GM12891 (cell line): ENCODE results near the gene TP53I11.

Source experiments
- POLR2A ChIP-seq: IDR thresholded peaks from 2 replicates; pipeline ENCODE4 v1.6.1; 2011; ENCODE audit warnings: low read depth, low read length, control low read depth
- TAF1 ChIP-seq: IDR thresholded peaks from 2 replicates; pipeline ENCODE4 v1.6.1; 2011; ENCODE audit warnings: low read depth, low read length, control low read depth

- TF ChIP-seq POLR2A = no peak
- no peak for TF ChIP-seq TAF1
Observed at GRCh38 chr11:44901786-44902185, 48.9 kb downstream of the TP53I11 start.
